PFSK-1 (cell line): ENCODE data around the gene KLHL1.

Experiments used
- POLR2AphosphoS5 ChIP-seq: IDR thresholded peaks from 2 replicates; pipeline ENCODE4 v1.6.1; 2012; ENCODE audit warnings: low read depth, mild to moderate bottlenecking, control low read depth, low read length, moderate library complexity
- SIN3A ChIP-seq: IDR thresholded peaks from 2 replicates; pipeline ENCODE4 v1.6.1; 2012; ENCODE audit warnings: mild to moderate bottlenecking, low read length, moderate library complexity, borderline replicate concordance; ENCODE audit not compliant: insufficient read depth
- TF ChIP-seq, protein P1 (sequence below), 2 experiments: IDR thresholded peaks; 2 replicates each; pipeline versions ENCODE4 v1.6.1 to v1.8.0; 2011 to 2012; ENCODE audit warnings: low read depth in 2 of 2, low read length in 2 of 2, control low read depth in 1 of 2, inconsistent platforms in 1 of 2, mild to moderate bottlenecking in 1 of 2, moderate library complexity in 1 of 2; ENCODE audit not compliant: insufficient read depth in 1 of 2

DNA sequence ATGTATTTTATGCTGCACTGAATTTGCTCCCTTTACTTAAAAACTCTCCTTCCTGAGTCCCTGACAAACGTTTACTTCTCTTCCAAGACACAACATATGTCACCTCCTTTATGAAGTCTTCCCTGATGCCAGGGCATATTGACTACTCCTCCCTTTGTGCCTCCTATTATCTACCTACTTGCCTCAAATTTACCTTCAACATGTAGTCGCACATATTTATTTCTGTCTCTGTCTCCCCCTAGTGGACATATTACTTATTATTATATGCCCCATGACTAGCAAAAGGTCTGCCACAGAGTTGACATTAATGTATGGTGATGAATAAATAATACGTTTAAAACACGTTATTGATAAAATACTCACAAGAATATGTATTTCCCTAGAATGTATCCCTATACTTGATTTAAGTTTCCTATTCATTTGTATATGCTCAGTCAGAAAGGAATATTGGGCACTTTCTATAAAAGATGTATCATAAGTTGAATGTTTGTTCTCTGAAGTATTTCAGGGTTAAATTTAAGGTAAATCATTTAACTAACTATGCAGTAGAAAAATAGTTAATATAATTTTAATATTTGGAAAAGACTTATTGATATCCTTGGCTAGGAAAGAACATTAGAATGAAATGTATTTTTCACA is 250.9 kb downstream of the KLHL1 start:
- no peak for TF ChIP-seq POLR2AphosphoS5
- TF ChIP-seq, protein P1, sequence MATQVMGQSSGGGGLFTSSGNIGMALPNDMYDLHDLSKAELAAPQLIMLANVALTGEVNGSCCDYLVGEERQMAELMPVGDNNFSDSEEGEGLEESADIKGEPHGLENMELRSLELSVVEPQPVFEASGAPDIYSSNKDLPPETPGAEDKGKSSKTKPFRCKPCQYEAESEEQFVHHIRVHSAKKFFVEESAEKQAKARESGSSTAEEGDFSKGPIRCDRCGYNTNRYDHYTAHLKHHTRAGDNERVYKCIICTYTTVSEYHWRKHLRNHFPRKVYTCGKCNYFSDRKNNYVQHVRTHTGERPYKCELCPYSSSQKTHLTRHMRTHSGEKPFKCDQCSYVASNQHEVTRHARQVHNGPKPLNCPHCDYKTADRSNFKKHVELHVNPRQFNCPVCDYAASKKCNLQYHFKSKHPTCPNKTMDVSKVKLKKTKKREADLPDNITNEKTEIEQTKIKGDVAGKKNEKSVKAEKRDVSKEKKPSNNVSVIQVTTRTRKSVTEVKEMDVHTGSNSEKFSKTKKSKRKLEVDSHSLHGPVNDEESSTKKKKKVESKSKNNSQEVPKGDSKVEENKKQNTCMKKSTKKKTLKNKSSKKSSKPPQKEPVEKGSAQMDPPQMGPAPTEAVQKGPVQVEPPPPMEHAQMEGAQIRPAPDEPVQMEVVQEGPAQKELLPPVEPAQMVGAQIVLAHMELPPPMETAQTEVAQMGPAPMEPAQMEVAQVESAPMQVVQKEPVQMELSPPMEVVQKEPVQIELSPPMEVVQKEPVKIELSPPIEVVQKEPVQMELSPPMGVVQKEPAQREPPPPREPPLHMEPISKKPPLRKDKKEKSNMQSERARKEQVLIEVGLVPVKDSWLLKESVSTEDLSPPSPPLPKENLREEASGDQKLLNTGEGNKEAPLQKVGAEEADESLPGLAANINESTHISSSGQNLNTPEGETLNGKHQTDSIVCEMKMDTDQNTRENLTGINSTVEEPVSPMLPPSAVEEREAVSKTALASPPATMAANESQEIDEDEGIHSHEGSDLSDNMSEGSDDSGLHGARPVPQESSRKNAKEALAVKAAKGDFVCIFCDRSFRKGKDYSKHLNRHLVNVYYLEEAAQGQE (IDR thresholded peaks at IDR 0.05; ENCODE audit: insufficient read depth in 1 of 2, low read depth in 2 of 2, low read length in 2 of 2), result no peak
- no peak for TF ChIP-seq SIN3A
